HG03521 (cell line): ENCODE results near the gene PDGFD.

ENCODE experiments used
- ATAC-seq: cut with Tn5 transposase; IDR thresholded peaks from one replicate; pipeline ENCODE4 v1.9.1; 2021; ENCODE audit warnings: mild to moderate bottlenecking, moderate library complexity; ENCODE audit not compliant: unreplicated experiment

Gene PDGFD

DNA sequence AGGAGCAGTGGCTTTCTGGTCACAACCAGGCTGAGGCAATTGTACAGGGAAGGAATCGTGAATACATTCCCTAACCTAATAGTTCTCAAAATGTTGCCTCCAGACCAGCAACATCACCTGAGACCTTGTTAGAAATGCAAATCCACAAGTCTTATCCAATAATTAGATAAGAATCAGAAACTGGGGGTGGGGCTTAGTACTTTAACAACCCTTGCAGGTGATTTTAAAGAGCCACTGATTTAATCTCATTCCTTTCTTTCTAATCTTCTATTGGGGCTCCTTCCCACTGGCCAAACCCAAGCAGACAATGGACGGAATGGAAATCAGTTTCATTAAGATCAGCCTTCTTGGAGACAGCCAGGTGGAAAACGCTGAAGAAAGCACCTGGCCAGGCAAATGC, 269.9 kb downstream of the PDGFD start:
- no peak for ATAC-seq

DNA sequence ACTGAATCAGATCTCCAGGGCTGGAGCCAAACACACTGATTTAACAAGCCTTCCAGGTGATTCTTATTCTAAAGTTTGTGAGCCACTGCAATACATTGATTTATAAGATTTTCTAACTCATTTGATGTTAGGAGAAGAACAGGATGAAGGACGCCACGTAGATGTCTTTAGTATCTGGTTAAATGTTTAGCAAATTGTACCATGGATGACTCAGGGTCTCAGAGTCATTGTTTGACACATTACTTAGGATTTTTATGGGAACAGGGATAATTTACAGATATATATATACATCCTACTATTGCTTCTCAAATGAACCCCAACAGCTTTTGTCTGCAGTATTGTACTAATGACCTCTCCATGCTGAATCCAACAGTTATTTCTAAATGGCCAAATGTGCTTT, 270.6 kb downstream of the PDGFD start:
- ATAC-seq: no peak

DNA sequence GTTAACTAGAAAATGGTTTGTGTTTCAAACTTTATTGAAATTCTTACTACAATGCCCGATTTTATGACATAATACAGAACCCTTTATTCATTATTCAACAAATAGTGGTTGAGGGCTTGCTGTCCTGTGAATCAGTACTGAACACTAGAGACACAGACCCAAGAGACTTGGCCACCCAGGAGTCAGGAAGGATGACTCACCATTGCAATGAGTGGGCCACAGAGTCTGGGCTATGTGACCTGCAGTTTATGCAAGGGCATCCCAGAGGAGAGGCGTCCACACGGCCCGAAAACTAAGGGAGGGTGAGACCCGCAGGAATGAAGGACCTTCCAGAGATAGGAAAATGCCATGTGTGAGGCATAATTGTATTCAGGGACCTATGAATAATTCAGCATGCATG, 271.3 kb downstream of the PDGFD start:
- ATAC-seq: no peak

DNA sequence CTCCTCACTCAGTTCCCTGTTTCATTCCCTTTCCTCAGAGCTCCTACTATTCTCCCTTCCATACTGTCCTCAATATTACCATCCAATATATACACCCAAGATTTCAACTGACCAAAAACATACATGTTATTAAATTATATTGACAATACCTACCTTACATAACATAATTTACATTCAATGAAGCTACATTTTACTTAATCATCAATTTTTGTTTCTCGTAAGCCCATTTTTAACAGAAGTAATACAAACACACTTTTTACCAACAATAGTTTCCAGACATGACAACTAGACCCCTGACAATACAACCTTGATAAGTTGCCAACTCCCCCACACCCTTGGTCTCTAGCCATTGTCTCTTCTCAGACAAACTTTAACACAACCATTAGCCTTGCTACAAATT, 273.3 kb downstream of the PDGFD start:
- ATAC-seq: no peak

DNA sequence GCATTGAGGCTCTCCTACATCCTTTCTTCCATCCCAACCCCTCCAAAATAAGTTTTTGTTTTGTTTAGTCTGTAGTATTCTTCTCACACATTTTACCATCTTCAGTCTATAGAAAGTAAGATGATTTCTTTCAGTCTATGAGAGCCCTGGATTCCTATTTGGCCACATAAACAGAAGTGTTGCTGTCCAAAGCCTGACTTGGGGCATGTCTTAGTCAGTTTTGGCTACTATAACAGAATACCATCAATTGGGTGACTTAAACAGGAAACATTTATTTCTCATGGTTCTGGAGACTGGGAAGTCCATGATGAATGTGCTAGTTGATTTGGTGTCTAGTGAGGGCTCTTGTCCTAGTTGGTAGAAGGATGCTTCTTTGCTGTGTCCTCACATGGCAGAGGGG, 274.3 kb downstream of the PDGFD start:
- no peak for ATAC-seq

GRCh38 chr11:103888541-103888951, 275.4 kb downstream of the PDGFD start:
- no peak for ATAC-seq

- no peak for ATAC-seq
These were observed 276.8 kb downstream of the PDGFD start for GRCh38 chr11:103887001-103887658.

GRCh38 chr11:103883856-103884255, 280.1 kb downstream of the PDGFD start:
- no peak for ATAC-seq

- ATAC-seq: no peak
These were observed 280.7 kb downstream of the PDGFD start for GRCh38 chr11:103883291-103883690.

- no peak for ATAC-seq
These were observed 282.4 kb downstream of the PDGFD start for GRCh38 chr11:103881584-103881983.

GRCh38 chr11:103880968-103881367, 283.0 kb downstream of the PDGFD start:
- no peak for ATAC-seq

- ATAC-seq: no peak
These were observed 285.3 kb downstream of the PDGFD start for GRCh38 chr11:103878646-103879045.

- ATAC-seq: no peak
These were observed 286.7 kb downstream of the PDGFD start for GRCh38 chr11:103877221-103877620.

DNA sequence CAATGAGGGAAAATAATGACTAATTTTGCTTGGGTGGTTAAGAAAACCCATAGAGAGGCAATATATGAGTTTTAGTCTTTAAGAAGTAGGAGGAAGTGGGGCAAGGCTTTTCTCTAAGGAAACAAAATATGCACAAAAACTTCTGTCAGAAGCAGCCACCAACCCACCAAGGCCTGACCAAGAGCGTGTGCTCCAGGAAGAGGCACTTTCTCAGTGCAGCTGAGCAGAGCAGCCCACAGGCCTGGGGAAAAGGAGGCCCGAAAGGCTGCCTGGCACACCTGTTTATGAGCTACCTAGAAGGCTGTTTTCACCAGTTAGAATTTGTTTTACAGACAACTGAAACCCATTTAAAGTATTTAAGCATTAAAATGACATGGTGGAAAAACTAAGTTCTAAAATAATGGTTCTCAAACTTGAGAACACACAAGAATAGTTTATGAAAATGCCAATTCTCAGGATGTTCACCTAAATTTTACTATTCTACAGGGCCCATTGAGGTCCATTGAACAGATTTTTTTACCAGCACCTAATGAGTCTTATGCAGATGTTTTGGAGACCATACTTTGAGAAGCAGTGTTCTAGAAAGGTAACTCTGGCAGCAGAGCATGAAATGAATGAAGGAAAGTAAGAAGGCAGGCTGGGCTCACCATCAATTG, 288.0 kb downstream of the PDGFD start:
- peak; percentile 94 for ATAC-seq

DNA sequence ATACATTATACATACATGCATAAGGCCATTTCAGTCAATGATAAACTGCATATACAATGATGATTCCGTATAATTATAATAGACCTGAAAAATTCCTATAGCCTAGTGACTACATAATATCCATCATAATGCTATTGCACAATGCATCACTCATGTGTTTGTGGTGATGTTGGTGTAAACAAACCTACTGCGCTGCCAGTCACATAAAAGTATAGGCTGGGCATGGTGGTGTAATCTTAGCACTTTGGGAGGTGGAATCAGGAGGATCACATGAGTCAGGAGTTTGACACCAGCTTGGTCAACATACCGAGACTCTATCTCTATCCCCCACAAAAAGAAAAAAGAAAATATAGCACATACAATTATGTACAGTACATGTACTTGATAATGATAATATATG, 291.2 kb downstream of the PDGFD start:
- ATAC-seq: no peak

- no peak for ATAC-seq
These were observed 291.9 kb downstream of the PDGFD start for GRCh38 chr11:103871923-103872551.

DNA sequence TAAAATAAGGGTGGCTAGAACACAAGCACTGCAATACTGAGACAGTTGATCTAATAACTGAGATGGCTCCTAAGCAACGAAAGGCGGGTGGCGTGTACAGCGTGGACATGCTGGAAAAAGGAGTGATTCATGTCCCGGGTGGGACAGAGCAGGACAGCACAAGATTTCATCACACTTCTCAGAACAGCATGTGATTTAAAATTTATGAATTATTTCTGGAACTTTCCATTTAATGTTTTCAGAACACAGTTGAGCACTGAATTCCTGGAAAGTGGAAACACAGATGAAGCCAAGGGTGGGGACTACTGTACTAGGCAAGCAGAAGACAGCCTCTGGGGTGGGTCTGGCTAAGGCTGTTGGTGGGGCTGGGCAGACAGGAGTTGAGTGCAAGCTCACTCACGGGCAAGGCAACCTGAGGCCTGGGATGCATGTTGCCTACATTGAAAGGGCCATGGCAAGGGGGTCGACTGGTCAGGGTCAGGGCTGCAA, 293.1 kb downstream of the PDGFD start:
- ATAC-seq: no peak

- ATAC-seq: no peak
These were observed 296.5 kb downstream of the PDGFD start for GRCh38 chr11:103867481-103867880.

DNA sequence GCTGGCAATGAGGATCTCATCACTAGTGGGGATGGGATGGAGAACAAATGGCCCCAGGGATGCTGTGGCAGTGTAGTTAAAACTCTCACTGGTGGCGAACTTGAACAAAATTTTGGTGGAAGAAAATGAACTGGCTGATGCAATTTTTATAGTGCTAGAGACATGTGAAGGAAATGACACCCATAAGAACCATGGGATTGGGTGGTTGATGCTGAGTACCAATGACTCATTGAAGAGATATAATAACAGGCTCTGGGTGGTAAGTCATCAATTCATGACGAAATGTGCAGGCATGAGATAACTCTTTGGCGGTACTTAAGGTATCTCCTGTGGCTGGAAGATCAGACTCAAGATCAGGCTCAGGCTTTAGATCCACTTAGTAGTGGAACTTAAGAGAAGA, 300.4 kb downstream of the PDGFD start:
- no peak for ATAC-seq

DNA sequence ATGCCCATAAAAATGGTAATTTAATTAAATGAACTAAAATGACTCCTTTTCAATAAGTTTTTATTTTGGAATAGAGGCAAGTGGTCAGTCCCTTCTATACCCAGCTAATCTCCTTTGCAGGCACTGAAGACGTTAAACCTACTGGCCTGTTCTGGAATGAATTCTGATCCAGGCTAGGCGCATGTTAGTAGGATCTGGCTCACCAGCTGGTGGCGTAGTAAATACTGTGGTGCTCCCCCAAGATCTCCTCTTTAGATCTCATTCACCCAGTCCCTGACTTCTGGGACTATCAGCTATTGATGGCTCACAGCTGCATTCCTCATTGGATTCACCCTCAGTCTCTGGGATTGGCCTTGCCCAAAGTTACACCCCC, 301.2 kb downstream of the PDGFD start:
- ATAC-seq: no peak

- ATAC-seq: no peak
These were observed 301.7 kb downstream of the PDGFD start for GRCh38 chr11:103862094-103862801.
